ENCODE data around the gene CCDC126.
A peak's percentile ranks its signal among the peaks of the same experiment; 100 is the strongest.
"Not testable (repeated sequence)": the region's sequence is repeated elsewhere in the genome, so short reads cannot be mapped to it uniquely, and the experiment has no call there.

Gene CCDC126

GRCh38 chr7:23570592-23571200 is 26.5 kb upstream of the CCDC126 start:
- ATAC-seq: peak; percentile 100

GRCh38 chr7:23581975-23582374 is 15.2 kb upstream of the CCDC126 start:
- ATAC-seq: not testable (repeated sequence)

More at GRCh38 chr7:23570592-23571200, 26.5 kb upstream of the CCDC126 start:
- no peak for TF ChIP-seq OSR1 (CRISPR knock-in tag; IDR thresholded peaks at IDR 0.05)
- TF ChIP-seq ZNF8 (CRISPR knock-in tag; IDR thresholded peaks at IDR 0.05): no peak
- no peak for TF ChIP-seq TCF4 (CRISPR knock-in tag; IDR thresholded peaks at IDR 0.05; ENCODE audit: borderline replicate concordance)
- TF ChIP-seq, protein P1, sequence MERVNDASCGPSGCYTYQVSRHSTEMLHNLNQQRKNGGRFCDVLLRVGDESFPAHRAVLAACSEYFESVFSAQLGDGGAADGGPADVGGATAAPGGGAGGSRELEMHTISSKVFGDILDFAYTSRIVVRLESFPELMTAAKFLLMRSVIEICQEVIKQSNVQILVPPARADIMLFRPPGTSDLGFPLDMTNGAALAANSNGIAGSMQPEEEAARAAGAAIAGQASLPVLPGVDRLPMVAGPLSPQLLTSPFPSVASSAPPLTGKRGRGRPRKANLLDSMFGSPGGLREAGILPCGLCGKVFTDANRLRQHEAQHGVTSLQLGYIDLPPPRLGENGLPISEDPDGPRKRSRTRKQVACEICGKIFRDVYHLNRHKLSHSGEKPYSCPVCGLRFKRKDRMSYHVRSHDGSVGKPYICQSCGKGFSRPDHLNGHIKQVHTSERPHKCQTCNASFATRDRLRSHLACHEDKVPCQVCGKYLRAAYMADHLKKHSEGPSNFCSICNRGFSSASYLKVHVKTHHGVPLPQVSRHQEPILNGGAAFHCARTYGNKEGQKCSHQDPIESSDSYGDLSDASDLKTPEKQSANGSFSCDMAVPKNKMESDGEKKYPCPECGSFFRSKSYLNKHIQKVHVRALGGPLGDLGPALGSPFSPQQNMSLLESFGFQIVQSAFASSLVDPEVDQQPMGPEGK (CRISPR knock-in tag; IDR thresholded peaks at IDR 0.05; ENCODE audit: borderline replicate concordance): no peak
- TF ChIP-seq, protein P2, sequence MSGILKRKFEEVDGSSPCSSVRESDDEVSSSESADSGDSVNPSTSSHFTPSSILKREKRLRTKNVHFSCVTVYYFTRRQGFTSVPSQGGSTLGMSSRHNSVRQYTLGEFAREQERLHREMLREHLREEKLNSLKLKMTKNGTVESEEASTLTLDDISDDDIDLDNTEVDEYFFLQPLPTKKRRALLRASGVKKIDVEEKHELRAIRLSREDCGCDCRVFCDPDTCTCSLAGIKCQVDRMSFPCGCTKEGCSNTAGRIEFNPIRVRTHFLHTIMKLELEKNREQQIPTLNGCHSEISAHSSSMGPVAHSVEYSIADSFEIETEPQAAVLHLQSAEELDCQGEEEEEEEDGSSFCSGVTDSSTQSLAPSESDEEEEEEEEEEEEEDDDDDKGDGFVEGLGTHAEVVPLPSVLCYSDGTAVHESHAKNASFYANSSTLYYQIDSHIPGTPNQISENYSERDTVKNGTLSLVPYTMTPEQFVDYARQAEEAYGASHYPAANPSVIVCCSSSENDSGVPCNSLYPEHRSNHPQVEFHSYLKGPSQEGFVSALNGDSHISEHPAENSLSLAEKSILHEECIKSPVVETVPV (CRISPR knock-in tag; IDR thresholded peaks at IDR 0.05): no peak
- no peak for TF ChIP-seq TOX (CRISPR knock-in tag; IDR thresholded peaks at IDR 0.05; ENCODE audit: borderline replicate concordance)
- no peak for TF ChIP-seq ZFP3 (CRISPR knock-in tag; IDR thresholded peaks at IDR 0.05)
- TF ChIP-seq GLIS3 (CRISPR knock-in tag; IDR thresholded peaks at IDR 0.05): no peak
- no peak for TF ChIP-seq POU6F1 (CRISPR knock-in tag; IDR thresholded peaks at IDR 0.05; ENCODE audit: borderline replicate concordance, low read depth)
- no peak for TF ChIP-seq SNAI2 (CRISPR knock-in tag; IDR thresholded peaks at IDR 0.05)
- no peak for TF ChIP-seq TSHZ2 (CRISPR knock-in tag; IDR thresholded peaks at IDR 0.05)
- TF ChIP-seq PPARA (CRISPR knock-in tag; IDR thresholded peaks at IDR 0.05; ENCODE audit: borderline replicate concordance): no peak

GRCh38 chr7:23585304-23585703 is 11.9 kb upstream of the CCDC126 start:
- ATAC-seq: not testable (repeated sequence)

DNA sequence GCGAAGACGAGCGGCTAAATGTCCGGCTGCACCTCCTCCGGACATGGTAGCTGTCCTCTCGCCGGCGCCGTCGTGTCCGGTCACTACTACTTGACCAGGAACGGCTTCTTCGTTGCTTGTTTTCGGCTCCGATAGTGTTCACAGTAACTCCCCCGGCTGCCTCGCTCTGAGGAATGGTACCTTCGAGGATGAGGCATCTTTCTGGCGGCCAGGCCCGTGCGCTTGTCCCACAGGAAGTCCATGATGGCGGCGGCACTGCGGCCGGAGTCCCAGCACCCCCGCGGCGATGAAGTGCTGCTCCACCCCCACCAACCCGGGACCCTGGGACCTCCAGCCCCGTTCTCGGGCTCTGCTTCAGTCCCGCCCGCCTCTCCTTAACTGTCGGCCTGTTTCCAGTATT is 11.0 kb upstream of the CCDC126 start:
- no peak for ATAC-seq
- TF ChIP-seq, protein P2 (CRISPR knock-in tag; IDR thresholded peaks at IDR 0.05): no peak
- TF ChIP-seq POU6F1 (CRISPR knock-in tag; IDR thresholded peaks at IDR 0.05; ENCODE audit: borderline replicate concordance, low read depth) (no peak), BACH2 (CRISPR knock-in tag; IDR thresholded peaks at IDR 0.05; ENCODE audit: borderline replicate concordance) (no peak), ZNF565 (CRISPR knock-in tag; conservative IDR thresholded peaks at IDR 0.05; ENCODE audit: low read depth) (no peak), ZNF70 (CRISPR knock-in tag; IDR thresholded peaks at IDR 0.05) (no peak), ZC3H10 (CRISPR knock-in tag; IDR thresholded peaks at IDR 0.05) (no peak), ZFP3 (CRISPR knock-in tag; IDR thresholded peaks at IDR 0.05) (no peak), ARNTL (CRISPR knock-in tag; IDR thresholded peaks at IDR 0.05; ENCODE audit: borderline replicate concordance, low read depth) (no peak), CREB5 (CRISPR knock-in tag; IDR thresholded peaks at IDR 0.05; ENCODE audit: low read depth) (no peak), OSR1 (CRISPR knock-in tag; IDR thresholded peaks at IDR 0.05) (no peak), ZFP30 (CRISPR knock-in tag; IDR thresholded peaks at IDR 0.05) (no peak), TSHZ2 (CRISPR knock-in tag; IDR thresholded peaks at IDR 0.05) (no peak)
